ENCODE measurements around the gene TSEN15. TPM values are rescaled to one million over a fixed set of nuclear protein-coding genes. Genes with fewer than 3 reads are reported as not detected.
"Not testable (repeated sequence)": the region's sequence is repeated elsewhere in the genome, so short reads cannot be mapped to it uniquely, and the experiment has no call there.

The TSEN15 gene
- total RNA-seq, 1 donor from 2014 or later: 26.4 TPM

DNA sequence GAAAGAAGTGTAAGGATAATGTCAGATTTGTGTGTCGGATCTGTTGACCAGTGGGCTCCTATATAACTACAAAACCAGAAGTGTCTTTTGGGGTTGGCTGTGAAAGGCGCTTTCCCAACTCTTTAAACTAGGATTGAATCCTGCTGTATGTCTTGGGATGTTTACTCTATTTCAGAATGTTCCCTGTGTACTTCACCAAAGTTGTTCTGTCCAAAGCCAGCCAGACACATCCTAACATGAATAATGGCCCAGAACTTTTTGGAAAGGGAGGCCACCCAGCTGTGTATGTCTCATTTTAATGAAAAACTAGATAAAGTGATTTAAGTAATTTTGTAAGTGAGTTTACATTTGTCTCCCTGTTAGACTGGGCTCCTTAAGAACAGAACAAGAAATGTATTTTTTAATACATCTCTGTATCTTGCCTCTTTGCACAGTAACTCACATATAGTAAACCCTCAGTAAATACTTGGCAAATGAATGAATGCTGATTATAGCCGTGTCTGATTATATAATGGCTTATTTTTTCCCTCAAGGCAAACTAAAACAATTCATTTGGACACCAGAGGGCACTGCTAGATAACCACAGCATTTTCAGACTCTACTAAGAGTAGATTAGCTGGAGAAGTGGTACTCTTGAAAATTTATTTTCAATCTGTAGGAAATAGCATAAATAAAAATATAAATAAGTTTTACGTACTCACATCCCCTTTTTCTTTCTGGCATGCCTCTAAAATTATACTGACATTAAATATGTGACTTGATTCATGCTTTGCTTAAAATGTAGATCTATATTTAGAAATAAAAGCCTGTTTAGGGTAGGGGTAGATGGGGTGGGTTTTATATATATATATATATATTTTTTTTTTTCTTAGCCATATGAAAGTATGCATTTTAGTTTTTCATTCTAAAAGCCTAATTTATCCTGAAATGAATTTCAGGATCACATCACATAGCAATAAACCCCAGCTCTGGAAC lies 23.8 kb downstream of the TSEN15 start:
- ATAC-seq (peak; percentile 86), DNase-seq (ENCODE audit: missing footprints) (no peak)
- intact Hi-C loops (cut with DNase I): loop anchor here (1.0 to 10.0 kb wide), 6 partner anchors 147 to 617 kb away; no protein-coding TSS in a partner anchor

GRCh38 chr1:184078564-184079249 lies 27.2 kb downstream of the TSEN15 start:
- no peak for DNase-seq (ENCODE audit: missing footprints)
- no peak for ATAC-seq
- intact Hi-C loops (cut with DNase I): loop anchor here (5.0 to 10.0 kb wide), 5 partner anchors 219 to 614 kb away; no protein-coding TSS in a partner anchor

- intact Hi-C loops (cut with DNase I): loop anchor here (5.0 kb wide), 1 partner anchor 72 kb away; no protein-coding TSS in a partner anchor
- no peak for ATAC-seq
- DNase-seq (ENCODE audit: missing footprints): no peak
Measured at GRCh38 chr1:184080309-184080708, 28.8 kb downstream of the TSEN15 start.

GRCh38 chr1:184082541-184083415 lies 31.2 kb downstream of the TSEN15 start:
- ATAC-seq: no peak
- intact Hi-C loops (cut with DNase I): loop anchor here (5.0 kb wide), 1 partner anchor 70 kb away; no protein-coding TSS in a partner anchor
- no peak for DNase-seq (ENCODE audit: missing footprints)

DNA sequence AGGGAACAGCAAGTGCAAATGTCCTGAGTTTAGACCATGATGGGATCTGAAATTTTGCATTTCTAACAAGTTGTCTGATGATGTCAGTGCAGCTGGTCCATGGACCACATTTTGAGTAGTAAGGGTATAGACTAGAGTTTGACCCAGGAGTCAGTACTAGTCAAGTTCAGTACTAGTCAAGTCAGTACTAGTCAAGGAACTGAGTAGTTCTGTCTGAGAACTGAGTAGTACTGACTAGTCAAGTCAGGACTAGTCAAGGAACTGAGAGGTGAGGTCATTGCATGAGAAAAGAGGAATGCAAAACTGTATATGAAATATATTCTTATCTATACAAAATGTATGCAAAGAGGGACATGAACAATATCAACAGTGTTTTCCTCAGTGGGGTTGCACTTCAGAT lies 34.1 kb downstream of the TSEN15 start:
- intact Hi-C loops (cut with DNase I): no loop called here

DNA sequence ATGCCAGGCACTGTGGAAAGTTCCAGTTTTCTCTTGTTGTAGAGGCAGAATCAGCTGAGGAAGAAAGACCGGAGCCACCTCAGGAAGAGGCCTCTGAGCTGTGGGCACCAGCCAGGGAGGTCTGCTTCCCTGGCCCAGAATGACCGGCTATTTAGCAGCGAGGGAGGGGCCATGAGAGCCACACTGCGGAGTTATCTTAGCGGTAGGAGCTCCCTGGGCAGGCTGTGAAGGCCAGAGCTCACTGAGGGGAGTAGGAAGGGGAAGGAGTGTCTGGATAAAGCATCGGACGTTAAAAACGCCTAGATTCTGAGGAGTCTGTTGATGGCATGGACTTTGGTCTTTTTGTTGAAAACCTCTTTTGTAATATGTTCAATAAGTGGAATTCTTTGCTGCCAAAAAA lies 36.5 kb downstream of the TSEN15 start:
- DNase-seq (ENCODE audit: missing footprints): no peak
- intact Hi-C loops (cut with DNase I): no loop called here
- no peak for ATAC-seq

More for the DNA sequence above, 34.1 kb downstream of the TSEN15 start:
- ATAC-seq (no peak), DNase-seq (ENCODE audit: missing footprints) (no peak)

DNA sequence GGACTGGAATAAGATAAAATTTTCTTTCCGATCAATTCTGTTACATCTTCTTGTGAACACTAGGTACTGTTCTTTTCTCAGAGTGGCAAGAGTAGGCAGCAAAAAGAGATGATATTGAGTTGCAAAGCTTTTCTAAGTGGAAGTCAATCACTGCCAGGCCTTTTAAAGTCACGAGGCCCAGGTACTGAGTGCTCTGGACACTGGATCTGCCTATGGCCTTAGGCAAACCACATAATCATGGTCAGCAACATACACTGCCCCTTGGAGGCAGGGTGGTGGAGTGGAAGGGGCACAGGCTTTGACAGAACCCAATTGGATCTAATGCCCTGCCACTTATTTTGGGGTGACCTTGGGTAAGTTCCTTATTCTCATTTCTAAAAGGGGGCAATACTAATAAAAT lies 41.5 kb downstream of the TSEN15 start:
- intact Hi-C loops (cut with DNase I): no loop called here
- DNase-seq (ENCODE audit: missing footprints) (no peak), ATAC-seq (no peak)

DNA sequence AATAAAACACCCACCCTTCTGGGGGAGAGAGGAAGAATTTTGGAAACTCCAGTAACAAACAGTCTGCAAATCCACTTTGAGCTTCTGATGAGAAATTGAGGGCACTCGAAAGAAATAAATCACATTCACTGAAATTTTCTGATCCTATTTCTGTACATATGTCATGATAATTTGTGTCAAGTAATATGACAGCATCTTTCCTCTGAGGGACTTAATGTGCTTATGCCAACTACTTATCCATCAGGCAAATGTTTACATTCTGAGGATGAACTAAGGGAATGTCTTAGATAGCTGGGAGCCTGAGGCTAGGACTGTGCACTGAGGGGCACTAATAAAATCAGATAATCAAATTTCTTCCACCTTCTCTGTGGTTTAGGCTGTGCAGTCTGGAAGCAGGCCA lies 44.5 kb downstream of the TSEN15 start:
- DNase-seq (ENCODE audit: missing footprints): no peak
- no peak for ATAC-seq
- intact Hi-C loops (cut with DNase I): no loop called here

- ATAC-seq; intact Hi-C loops (cut with DNase I); DNase-seq (ENCODE audit: missing footprints): not testable (repeated sequence)
Measured at GRCh38 chr1:184096580-184096979, 45.0 kb downstream of the TSEN15 start.

- ATAC-seq: no peak
- intact Hi-C loops (cut with DNase I): no loop called here
- no peak for DNase-seq (ENCODE audit: missing footprints)
Measured at GRCh38 chr1:184101141-184101540, 49.6 kb downstream of the TSEN15 start.

GRCh38 chr1:184101571-184101970 lies 50.0 kb downstream of the TSEN15 start:
- intact Hi-C loops (cut with DNase I): no loop called here
- ATAC-seq: no peak
- no peak for DNase-seq (ENCODE audit: missing footprints)

GRCh38 chr1:184110272-184111204 lies 59.0 kb downstream of the TSEN15 start:
- DNase-seq (ENCODE audit: missing footprints) (no peak), ATAC-seq (no peak)
- intact Hi-C loops (cut with DNase I): no loop called here

GRCh38 chr1:184112176-184112948 lies 60.8 kb downstream of the TSEN15 start:
- DNase-seq (ENCODE audit: missing footprints): no peak

DNA sequence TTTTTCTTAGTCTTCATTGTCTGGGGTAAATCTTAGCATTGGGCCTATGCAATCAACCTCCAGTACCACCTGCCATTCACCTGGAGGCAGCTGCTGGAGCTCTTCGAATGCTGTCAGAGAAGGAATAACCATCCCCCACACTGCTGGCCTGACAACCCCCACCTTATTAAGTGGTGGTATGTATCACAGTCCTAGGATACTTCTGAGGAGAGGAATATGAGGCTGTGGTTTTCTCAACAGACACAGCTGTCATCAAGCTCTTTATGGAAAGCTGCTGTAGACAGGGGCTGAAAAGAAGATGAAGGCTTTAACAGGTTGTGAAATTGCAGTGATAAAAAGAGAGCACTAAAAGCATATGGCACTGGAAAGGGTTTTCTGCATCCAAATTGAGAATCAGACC lies 61.7 kb downstream of the TSEN15 start:
- intact Hi-C loops (cut with DNase I): no loop called here
- no peak for ATAC-seq
- DNase-seq (ENCODE audit: missing footprints): no peak

More at GRCh38 chr1:184112176-184112948, 60.8 kb downstream of the TSEN15 start:
- intact Hi-C loops (cut with DNase I): no loop called here
- no peak for ATAC-seq

GRCh38 chr1:184114818-184115398 lies 63.4 kb downstream of the TSEN15 start:
- intact Hi-C loops (cut with DNase I): no loop called here
- no peak for ATAC-seq
- DNase-seq (ENCODE audit: missing footprints): no peak

GRCh38 chr1:184116287-184116686 lies 64.8 kb downstream of the TSEN15 start:
- intact Hi-C loops (cut with DNase I): no loop called here
- peak; percentile 31 for ATAC-seq
- DNase-seq (ENCODE audit: missing footprints): no peak

DNA sequence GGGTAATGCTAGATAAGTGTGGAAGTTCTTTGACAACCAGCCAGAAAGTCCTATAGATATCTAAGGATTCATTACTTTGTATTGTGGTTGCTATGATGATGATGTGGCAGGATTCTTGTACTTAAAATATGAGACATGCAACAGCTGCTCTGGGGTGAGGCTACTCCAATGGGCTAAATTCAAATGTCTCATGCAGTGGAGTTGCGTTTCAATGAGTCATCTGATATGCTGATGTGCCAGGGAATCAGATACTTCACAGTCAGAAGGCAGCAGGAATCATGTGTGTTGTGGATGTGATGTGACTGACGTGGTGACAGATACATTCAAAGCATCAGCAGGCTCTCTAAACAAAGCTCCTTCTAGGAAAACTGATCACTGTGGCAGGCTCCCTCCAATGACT lies 66.5 kb downstream of the TSEN15 start:
- ATAC-seq (no peak), DNase-seq (ENCODE audit: missing footprints) (no peak)
- intact Hi-C loops (cut with DNase I): no loop called here
